Parathyroid adenoma (tissue), 2 donors: ENCODE measurements around the gene GLIPR1.

Experiments
- H2AFZ ChIP-seq: fragments of 300-600 bp; sonication (generic); one replicate; pipeline ENCODE4 v1.7.0; 2017; ENCODE audit warnings: antibody characterized with exemption, mild to moderate bottlenecking
- H3K27ac ChIP-seq: fragments of 300-600 bp; sonication (generic); one replicate; pipeline ENCODE4 v1.7.0; 2017
- H3K27me3 ChIP-seq: fragments of 300-600 bp; sonication (generic); one replicate; pipeline ENCODE4 v1.7.0; 2017; ENCODE audit warnings: low read length; ENCODE audit not compliant: control insufficient read depth, insufficient read depth
- H3K36me3 ChIP-seq: fragments of 300-600 bp; sonication (generic); one replicate; pipeline ENCODE4 v1.7.0; 2017; ENCODE audit warnings: low read length; ENCODE audit not compliant: control insufficient read depth, insufficient read depth
- H3K4me1 ChIP-seq: fragments of 300-600 bp; sonication (generic); one replicate; pipeline ENCODE4 v1.7.0; 2017; ENCODE audit warnings: control low read depth
- H3K4me2 ChIP-seq: fragments of 300-600 bp; sonication (generic); one replicate; pipeline ENCODE4 v1.7.0; 2017; ENCODE audit warnings: low read length
- H3K4me3 ChIP-seq: fragments of 300-600 bp; sonication (generic); one replicate; pipeline ENCODE4 v1.7.0; 2017; ENCODE audit warnings: low read depth, low read length
- H3K79me2 ChIP-seq: fragments of 300-600 bp; sonication (generic); one replicate; pipeline ENCODE4 v1.7.0; 2017; ENCODE audit warnings: control low read depth
- H3K9ac ChIP-seq: fragments of 300-600 bp; sonication (generic); one replicate; pipeline ENCODE4 v1.7.0; 2017; ENCODE audit warnings: mild to moderate bottlenecking
- H3K9me3 ChIP-seq: fragments of 300-600 bp; sonication (generic); one replicate; pipeline ENCODE4 v1.7.0; 2017; ENCODE audit warnings: low read length; ENCODE audit not compliant: control insufficient read depth
- TF ChIP-seq, protein P1 (sequence below): fragments of 300-600 bp; sonication (generic); IDR thresholded peaks from one replicate; pipeline ENCODE4 v1.7.0; 2017; ENCODE audit warnings: antibody characterized with exemption, mild to moderate bottlenecking
- donor health status: primary hyperparathyroidism.

The GLIPR1 gene

DNA sequence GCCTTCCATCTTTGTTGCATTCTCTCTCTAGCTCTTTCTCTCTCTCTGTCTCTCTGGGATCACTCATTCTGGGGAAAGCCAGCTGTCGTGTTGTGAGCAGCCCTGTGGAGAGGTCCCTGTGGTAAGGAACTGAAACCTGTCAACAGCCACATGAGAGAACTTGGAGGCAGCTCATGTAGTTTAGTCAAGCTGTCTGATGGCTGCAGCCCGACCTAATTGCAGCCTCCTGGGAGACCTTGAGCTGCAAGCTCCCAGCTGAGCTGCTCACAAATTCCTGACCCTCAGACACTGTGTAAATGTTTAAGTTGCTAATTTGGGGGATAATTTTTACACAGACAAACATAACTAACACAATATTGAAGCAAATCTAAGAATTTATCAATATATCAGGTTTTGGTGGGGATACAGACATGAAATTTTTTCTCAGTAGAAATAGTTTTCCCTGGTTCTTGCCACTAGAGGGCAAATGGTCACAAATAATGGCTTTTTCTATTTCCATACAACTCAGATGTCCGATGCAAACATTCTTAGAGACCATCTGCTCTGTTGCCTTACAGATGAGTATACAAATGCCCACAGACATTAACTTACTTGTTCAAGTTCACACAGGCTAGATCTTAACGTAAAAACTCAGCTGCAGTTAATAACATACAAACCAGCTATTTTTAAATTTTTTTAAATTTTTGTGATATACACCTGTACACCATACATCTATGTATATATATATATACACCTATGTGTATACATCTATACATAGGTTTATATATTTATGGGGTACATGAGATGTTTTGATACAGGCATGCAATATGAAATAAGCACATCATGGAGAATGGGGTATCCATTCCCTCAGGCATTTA, 46.3 kb downstream of the GLIPR1 start:
- H3K9ac ChIP-seq, result no peak overlapping the region
- TF ChIP-seq, protein P1, sequence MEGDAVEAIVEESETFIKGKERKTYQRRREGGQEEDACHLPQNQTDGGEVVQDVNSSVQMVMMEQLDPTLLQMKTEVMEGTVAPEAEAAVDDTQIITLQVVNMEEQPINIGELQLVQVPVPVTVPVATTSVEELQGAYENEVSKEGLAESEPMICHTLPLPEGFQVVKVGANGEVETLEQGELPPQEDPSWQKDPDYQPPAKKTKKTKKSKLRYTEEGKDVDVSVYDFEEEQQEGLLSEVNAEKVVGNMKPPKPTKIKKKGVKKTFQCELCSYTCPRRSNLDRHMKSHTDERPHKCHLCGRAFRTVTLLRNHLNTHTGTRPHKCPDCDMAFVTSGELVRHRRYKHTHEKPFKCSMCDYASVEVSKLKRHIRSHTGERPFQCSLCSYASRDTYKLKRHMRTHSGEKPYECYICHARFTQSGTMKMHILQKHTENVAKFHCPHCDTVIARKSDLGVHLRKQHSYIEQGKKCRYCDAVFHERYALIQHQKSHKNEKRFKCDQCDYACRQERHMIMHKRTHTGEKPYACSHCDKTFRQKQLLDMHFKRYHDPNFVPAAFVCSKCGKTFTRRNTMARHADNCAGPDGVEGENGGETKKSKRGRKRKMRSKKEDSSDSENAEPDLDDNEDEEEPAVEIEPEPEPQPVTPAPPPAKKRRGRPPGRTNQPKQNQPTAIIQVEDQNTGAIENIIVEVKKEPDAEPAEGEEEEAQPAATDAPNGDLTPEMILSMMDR, result peak; percentile 55
- H3K36me3 ChIP-seq, result no peaks in the 10 kb centered on the region
- H3K4me1 ChIP-seq, result no peaks in the 10 kb centered on the region
- no peak overlapping the region for H3K27ac ChIP-seq
- H3K4me3 ChIP-seq, result no peak overlapping the region
- no peaks in the 10 kb centered on the region for H3K27me3 ChIP-seq
- H3K9me3 ChIP-seq, result no peaks in the 10 kb centered on the region
- no peak overlapping the region for H3K4me2 ChIP-seq
- H2AFZ ChIP-seq, result no peak overlapping the region
- H3K79me2 ChIP-seq, result no peaks in the 10 kb centered on the region

DNA sequence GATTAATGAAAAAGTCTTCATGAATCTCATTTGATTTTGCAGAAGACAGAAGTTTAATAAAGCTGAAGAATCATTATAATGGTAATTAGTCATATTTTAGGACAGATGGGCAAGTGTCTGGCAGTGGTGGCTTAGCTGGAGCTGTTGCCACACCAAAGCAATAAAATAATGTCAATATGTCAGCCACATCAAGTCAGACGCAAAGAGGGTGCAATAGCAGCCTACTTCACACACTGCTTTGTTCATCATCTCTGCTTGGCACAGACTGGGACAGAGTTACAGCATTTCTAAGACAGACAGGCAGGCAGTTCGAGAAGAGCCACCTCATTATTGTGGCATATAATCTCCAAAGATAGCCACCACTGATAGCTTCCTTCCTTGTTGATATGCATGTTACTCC, 47.7 kb downstream of the GLIPR1 start:
- Histone ChIP-seq H3K4me2 (no peak overlapping the region), H2AFZ (no peak overlapping the region), H3K9me3 (no peaks in the 10 kb centered on the region), H3K36me3 (no peaks in the 10 kb centered on the region), H3K9ac (no peak overlapping the region), H3K27me3 (no peaks in the 10 kb centered on the region), H3K4me1 (no peaks in the 10 kb centered on the region), H3K4me3 (no peak overlapping the region), H3K27ac (no peak overlapping the region), H3K79me2 (no peaks in the 10 kb centered on the region)
- TF ChIP-seq, protein P1, result no peak

DNA sequence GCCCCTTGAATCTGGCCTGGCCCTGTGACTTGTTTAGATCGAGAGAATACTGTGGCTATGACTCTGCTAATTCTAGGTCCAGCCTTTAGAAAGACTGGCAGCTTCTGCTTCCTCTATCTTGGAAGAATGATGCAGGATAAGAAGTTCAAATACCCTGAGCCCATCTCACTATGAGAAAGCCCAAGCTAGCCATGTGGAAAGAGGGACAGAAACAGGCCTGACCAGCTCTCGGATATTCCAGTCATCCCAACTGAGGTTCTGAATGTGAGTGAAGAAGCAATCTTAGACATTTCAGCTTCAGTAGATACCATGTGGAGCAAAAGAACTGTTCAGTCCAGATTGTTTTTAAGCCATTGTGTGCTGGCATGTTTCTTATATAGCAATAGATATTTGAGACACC, 48.1 kb downstream of the GLIPR1 start:
- Histone ChIP-seq H3K4me3 (no peak overlapping the region), H3K27me3 (no peaks in the 10 kb centered on the region), H3K4me2 (no peak overlapping the region), H3K9me3 (no peaks in the 10 kb centered on the region), H3K9ac (no peak overlapping the region), H3K79me2 (no peaks in the 10 kb centered on the region), H3K4me1 (no peaks in the 10 kb centered on the region), H2AFZ (no peak overlapping the region), H3K36me3 (no peaks in the 10 kb centered on the region), H3K27ac (no peak overlapping the region)
- TF ChIP-seq, protein P1, result no peak

- Histone ChIP-seq H3K79me2 (no peaks in the 10 kb centered on the region), H3K4me3 (no peak overlapping the region), H3K27ac (no peak overlapping the region), H3K4me2 (no peak overlapping the region), H2AFZ (no peak overlapping the region), H3K9ac (no peak overlapping the region), H3K36me3 (no peaks in the 10 kb centered on the region), H3K4me1 (no peaks in the 10 kb centered on the region), H3K9me3 (no peaks in the 10 kb centered on the region), H3K27me3 (no peaks in the 10 kb centered on the region)
- TF ChIP-seq, protein P1, result no peak
These were observed 48.8 kb downstream of the GLIPR1 start for GRCh38 chr12:75529316-75529715.

GRCh38 chr12:75529826-75530225, 49.3 kb downstream of the GLIPR1 start:
- TF ChIP-seq, protein P1, result no peak
- Histone ChIP-seq H2AFZ (no peak overlapping the region), H3K79me2 (no peaks in the 10 kb centered on the region)

More at GRCh38 chr12:75529826-75530225, 49.3 kb downstream of the GLIPR1 start:
- no peaks in the 10 kb centered on the region for H3K36me3 ChIP-seq
- H3K4me3 ChIP-seq, result no peak overlapping the region
- no peaks in the 10 kb centered on the region for H3K4me1 ChIP-seq
- no peaks in the 10 kb centered on the region for H3K27me3 ChIP-seq
- H3K4me2 ChIP-seq, result no peak overlapping the region
- no peak overlapping the region for H3K9ac ChIP-seq
- no peak overlapping the region for H3K27ac ChIP-seq
- H3K9me3 ChIP-seq, result no peaks in the 10 kb centered on the region
